ENCODE data around the gene FAM114A2. TPM values are rescaled to one million over a fixed set of nuclear protein-coding genes. Genes with fewer than 3 reads are reported as not detected.

The FAM114A2 gene
- total RNA-seq, 1 experiment from 2014 or later: 19.8 TPM

DNA sequence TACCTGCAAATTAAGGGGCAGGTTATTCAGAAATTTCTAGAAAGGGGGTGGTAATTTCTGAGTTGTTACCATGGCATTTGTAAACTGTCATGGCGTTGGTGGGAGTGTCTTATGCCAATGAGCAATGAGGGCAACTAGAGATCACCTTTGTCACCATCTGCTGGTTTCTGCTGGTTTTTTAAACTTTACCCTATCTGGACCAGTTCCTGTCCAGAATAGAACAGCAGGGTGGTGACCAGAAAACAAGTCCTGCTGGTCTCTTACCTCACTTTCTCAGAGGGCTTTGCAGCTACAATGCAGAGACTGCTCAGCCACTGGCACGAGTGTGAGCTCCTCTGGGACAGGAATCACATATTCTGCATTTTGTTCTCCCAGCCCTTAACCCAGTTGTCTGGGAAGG lies 51.4 kb downstream of the FAM114A2 start:
- Histone ChIP-seq H3K4me2 (ENCODE audit: low read length) (no peak overlapping the region), H3K27ac (ENCODE audit: low read depth, low read length) (no peak overlapping the region), H3K4me3 (replicated peaks in 1 of 2; ENCODE audit: low read depth in 1 of 2, low read length in 2 of 2) (no peak overlapping the region), H3K27me3 (ENCODE audit: insufficient read depth, low read length) (no peaks in the 10 kb centered on the region), H3K9me3 (ENCODE audit: control insufficient read depth in 1 of 2, insufficient read depth in 1 of 2, low read depth in 1 of 2, low read length in 2 of 2) (no peaks in the 10 kb centered on the region), H3K4me1 (ENCODE audit: control insufficient read depth in 1 of 2, insufficient read depth in 2 of 2, low read length in 2 of 2) (no peaks in the 10 kb centered on the region), H3K9ac (ENCODE audit: low read length) (no peak overlapping the region), H3K79me2 (ENCODE audit: insufficient read depth, low read length) (no peaks in the 10 kb centered on the region), H2AFZ (ENCODE audit: low read depth, low read length, poor library complexity, severe bottlenecking) (no peak overlapping the region), H3K9me2 (ENCODE audit: insufficient read depth) (no peaks in the 10 kb centered on the region), H3K36me3 (ENCODE audit: control insufficient read depth in 1 of 2, insufficient read depth in 2 of 2, low read length in 2 of 2) (no peaks in the 10 kb centered on the region), H4K20me1 (ENCODE audit: insufficient read depth) (no peaks in the 10 kb centered on the region)
- RAD21 ChIA-PET (ENCODE audit: low non-redundant PET in 1 of 2, low total read pairs in 2 of 2, uncharacterized antibody in 2 of 2, unreplicated experiment in 2 of 2): no interaction called here
- TF ChIP-seq FOSL1 (IDR thresholded peaks at IDR 0.05; ENCODE audit: low read depth) (no peak), CEBPB (IDR thresholded peaks at IDR 0.05; ENCODE audit: low read depth) (no peak), TCF7L2 (IDR thresholded peaks at IDR 0.05; ENCODE audit: borderline replicate concordance, extremely low read depth, insufficient read depth, insufficient read length) (no peak), ZNF274 (IDR thresholded peaks at IDR 0.05; ENCODE audit: low read depth, low read length) (no peak), SRF (IDR thresholded peaks at IDR 0.05; ENCODE audit: low read depth) (no peak), YY1 (IDR thresholded peaks at IDR 0.05; ENCODE audit: extremely low read depth, insufficient replicate concordance, low read depth, low read length) (no peak), CBX3 (IDR thresholded peaks at IDR 0.05; ENCODE audit: low read depth) (no peak), POLR2A (IDR thresholded peaks at IDR 0.05; ENCODE audit: borderline replicate concordance, extremely low read depth, insufficient read depth, insufficient read length) (no peak), POLR2AphosphoS5 (IDR thresholded peaks at IDR 0.05; ENCODE audit: low read depth, low read length) (no peak), SP1 (IDR thresholded peaks at IDR 0.05; ENCODE audit: low read depth) (no peak), ATF3 (IDR thresholded peaks at IDR 0.05) (no peak), ZFX (IDR thresholded peaks at IDR 0.05) (no peak), ZBTB33 (IDR thresholded peaks at IDR 0.05; ENCODE audit: extremely low read depth, insufficient replicate concordance, low read length) (no peak), RAD21 (IDR thresholded peaks at IDR 0.05; ENCODE audit: low read depth) (no peak), SIN3A (IDR thresholded peaks at IDR 0.05; ENCODE audit: low read depth) (no peak), ELF1 (IDR thresholded peaks at IDR 0.05; ENCODE audit: borderline replicate concordance, low read depth) (no peak)
- TF ChIP-seq, protein P1, sequence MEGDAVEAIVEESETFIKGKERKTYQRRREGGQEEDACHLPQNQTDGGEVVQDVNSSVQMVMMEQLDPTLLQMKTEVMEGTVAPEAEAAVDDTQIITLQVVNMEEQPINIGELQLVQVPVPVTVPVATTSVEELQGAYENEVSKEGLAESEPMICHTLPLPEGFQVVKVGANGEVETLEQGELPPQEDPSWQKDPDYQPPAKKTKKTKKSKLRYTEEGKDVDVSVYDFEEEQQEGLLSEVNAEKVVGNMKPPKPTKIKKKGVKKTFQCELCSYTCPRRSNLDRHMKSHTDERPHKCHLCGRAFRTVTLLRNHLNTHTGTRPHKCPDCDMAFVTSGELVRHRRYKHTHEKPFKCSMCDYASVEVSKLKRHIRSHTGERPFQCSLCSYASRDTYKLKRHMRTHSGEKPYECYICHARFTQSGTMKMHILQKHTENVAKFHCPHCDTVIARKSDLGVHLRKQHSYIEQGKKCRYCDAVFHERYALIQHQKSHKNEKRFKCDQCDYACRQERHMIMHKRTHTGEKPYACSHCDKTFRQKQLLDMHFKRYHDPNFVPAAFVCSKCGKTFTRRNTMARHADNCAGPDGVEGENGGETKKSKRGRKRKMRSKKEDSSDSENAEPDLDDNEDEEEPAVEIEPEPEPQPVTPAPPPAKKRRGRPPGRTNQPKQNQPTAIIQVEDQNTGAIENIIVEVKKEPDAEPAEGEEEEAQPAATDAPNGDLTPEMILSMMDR (IDR thresholded peaks at IDR 0.05 in 2 of 3, conservative IDR thresholded peaks at IDR 0.05 in 1 of 3; ENCODE audit: borderline replicate concordance in 1 of 3, insufficient read depth in 1 of 3, low read depth in 2 of 3, low read length in 2 of 3): no peak
- ATAC-seq (peak; percentile 34), DNase-seq (ENCODE audit: low read depth, low spot score) (no peak)
- intact Hi-C loops (cut with micrococcal nuclease): no loop called here
- no TSS peak for BruUV-seq (replicated peaks)
- CTCF ChIA-PET: no interaction called here
- POLR2A ChIA-PET: no interaction called here
